Coronary artery (tissue), 2 donors: ENCODE measurements around the gene FRMPD4.

ENCODE experiments used
- DNase-seq: peaks from one replicate; pipeline ENCODE4 v3.0.0-alpha.2; 2017; ENCODE audit warnings: low spot score
- H3K27ac ChIP-seq, 2 donors: fragments of 200-600 bp; sonication (generic); one replicate each; pipeline ENCODE4 v1.5.1; 2016 to 2019
- H3K4me3 ChIP-seq: fragments of 200-600 bp; sonication (generic); 2 replicates; pipeline ENCODE4 v1.5.1; 2016; ENCODE audit warnings: mild to moderate bottlenecking, moderate library complexity
- CTCF ChIP-seq: fragments of 200-600 bp; sonication (generic); IDR thresholded peaks from one replicate; pipeline ENCODE4 v1.5.1; 2019; ENCODE audit warnings: antibody characterized with exemption

Gene FRMPD4

GRCh38 chrX:12647230-12647629, 509.0 kb downstream of the FRMPD4 start:
- no peak overlapping the region for H3K27ac ChIP-seq
- no peak for DNase-seq
- no peak for TF ChIP-seq CTCF
- H3K4me3 ChIP-seq, result no peak overlapping the region

GRCh38 chrX:12648995-12649394, 510.7 kb downstream of the FRMPD4 start:
- Histone ChIP-seq H3K4me3 (no peak overlapping the region), H3K27ac (no peak overlapping the region)
- no peak for DNase-seq
- no peak for TF ChIP-seq CTCF

GRCh38 chrX:12657433-12657832, 519.2 kb downstream of the FRMPD4 start:
- DNase-seq, result no peak
- no peak overlapping the region for H3K27ac ChIP-seq
- TF ChIP-seq CTCF, result no peak
- H3K4me3 ChIP-seq, result no peak overlapping the region

GRCh38 chrX:12657881-12658280, 519.6 kb downstream of the FRMPD4 start:
- Histone ChIP-seq H3K4me3 (no peak overlapping the region), H3K27ac (no peak overlapping the region)
- no peak for DNase-seq
- TF ChIP-seq CTCF, result no peak

- no peak overlapping the region for H3K4me3 ChIP-seq
- no peak for TF ChIP-seq CTCF
- DNase-seq, result no peak
- H3K27ac ChIP-seq, result no peak overlapping the region
Observed at GRCh38 chrX:12661464-12661863, 523.2 kb downstream of the FRMPD4 start.

- Histone ChIP-seq H3K27ac (no peak overlapping the region), H3K4me3 (no peak overlapping the region)
- DNase-seq, result no peak
- TF ChIP-seq CTCF, result no peak
Observed at GRCh38 chrX:12672367-12673106, 534.3 kb downstream of the FRMPD4 start.

GRCh38 chrX:12673487-12673886, 535.2 kb downstream of the FRMPD4 start:
- DNase-seq, result no peak
- no peak overlapping the region for H3K27ac ChIP-seq
- H3K4me3 ChIP-seq, result no peak overlapping the region
- TF ChIP-seq CTCF, result no peak
